ENCODE data around the gene ZNF341. TPM values are rescaled to one million over a fixed set of nuclear protein-coding genes. Genes with fewer than 3 reads are reported as not detected.

Gene ZNF341
- total and polyA plus RNA-seq, 7 donors = 1.2 to 7.9 (median 2.5) TPM

DNA sequence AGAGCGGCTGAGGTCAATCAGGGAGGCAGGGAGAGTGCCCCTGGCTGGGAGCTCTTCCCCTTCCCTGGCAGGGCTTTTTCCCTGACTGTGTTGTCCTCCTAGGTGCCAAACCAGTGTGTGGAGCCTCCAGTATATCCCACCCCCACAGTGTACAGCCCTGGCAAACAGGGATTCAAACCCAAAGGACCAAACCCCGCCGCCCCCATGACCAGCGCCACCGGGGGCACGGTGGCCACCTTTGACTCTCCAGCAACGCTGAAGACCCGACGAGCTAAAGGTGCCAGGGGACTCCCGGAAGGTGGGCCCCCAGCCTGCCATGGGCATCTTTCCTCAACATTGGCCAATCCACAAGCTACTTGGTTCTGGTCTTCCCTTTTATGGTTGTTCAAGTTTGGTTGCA is 25.2 kb downstream of the ZNF341 start:
- intact Hi-C loops (cut with DNase I) = no loop called here

DNA sequence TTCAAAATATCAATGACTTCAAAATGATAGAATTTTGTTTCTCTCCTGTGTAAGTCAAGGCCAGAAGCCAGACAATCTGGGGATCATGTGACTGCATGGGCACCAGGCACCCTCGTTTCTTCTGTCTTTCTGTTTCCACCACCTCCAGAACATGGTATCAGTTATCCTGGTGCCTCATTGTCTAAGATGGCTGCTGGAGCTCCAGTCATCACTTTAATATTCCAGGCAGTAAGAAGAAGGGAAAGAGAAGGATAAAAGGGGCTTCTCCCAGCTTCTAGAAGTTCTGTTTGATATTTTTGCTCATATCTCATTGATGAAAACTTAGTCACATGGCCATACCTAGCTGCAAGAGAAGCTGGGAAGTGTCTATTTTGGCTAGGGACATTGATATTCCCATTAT is 25.7 kb downstream of the ZNF341 start:
- H3K4me1 ChIP-seq = no peaks in the 10 kb centered on the region
- WGBS, 2 donors = 88 to 93% methylated on average over 1 of the region's 1 CpG
- no peak overlapping the region for H3K27ac ChIP-seq
- H3K36me3 ChIP-seq = peaks cover 3 to 52% (median 26%) of the 10 kb centered on the region in 4 donors
- H3K4me3 ChIP-seq = no peak overlapping the region
- intact Hi-C loops (cut with DNase I) = no loop called here
- TF ChIP-seq EP300 (IDR thresholded peaks at IDR 0.05) = no peak
- no peak for TF ChIP-seq POLR2AphosphoS5 (IDR thresholded peaks at IDR 0.05)
- TF ChIP-seq, protein P1, sequence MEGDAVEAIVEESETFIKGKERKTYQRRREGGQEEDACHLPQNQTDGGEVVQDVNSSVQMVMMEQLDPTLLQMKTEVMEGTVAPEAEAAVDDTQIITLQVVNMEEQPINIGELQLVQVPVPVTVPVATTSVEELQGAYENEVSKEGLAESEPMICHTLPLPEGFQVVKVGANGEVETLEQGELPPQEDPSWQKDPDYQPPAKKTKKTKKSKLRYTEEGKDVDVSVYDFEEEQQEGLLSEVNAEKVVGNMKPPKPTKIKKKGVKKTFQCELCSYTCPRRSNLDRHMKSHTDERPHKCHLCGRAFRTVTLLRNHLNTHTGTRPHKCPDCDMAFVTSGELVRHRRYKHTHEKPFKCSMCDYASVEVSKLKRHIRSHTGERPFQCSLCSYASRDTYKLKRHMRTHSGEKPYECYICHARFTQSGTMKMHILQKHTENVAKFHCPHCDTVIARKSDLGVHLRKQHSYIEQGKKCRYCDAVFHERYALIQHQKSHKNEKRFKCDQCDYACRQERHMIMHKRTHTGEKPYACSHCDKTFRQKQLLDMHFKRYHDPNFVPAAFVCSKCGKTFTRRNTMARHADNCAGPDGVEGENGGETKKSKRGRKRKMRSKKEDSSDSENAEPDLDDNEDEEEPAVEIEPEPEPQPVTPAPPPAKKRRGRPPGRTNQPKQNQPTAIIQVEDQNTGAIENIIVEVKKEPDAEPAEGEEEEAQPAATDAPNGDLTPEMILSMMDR (IDR thresholded peaks at IDR 0.05) = no peak
- no peak for TF ChIP-seq POLR2A (IDR thresholded peaks at IDR 0.05)
- no peak for DNase-seq
- H3K27me3 ChIP-seq = no peaks in the 10 kb centered on the region
- peaks cover 0 to 6% (median 2%) of the 10 kb centered on the region in 4 donors for H3K9me3 ChIP-seq

More for the DNA sequence above, 25.2 kb downstream of the ZNF341 start:
- TF ChIP-seq POLR2AphosphoS5 (IDR thresholded peaks at IDR 0.05) (no peak), EP300 (IDR thresholded peaks at IDR 0.05) (no peak), POLR2A (IDR thresholded peaks at IDR 0.05) (no peak)
- TF ChIP-seq, protein P1 (IDR thresholded peaks at IDR 0.05) = no peak
- no peak for DNase-seq
- 98 to 99% methylated on average over 10 of the region's 10 CpGs for WGBS, 2 donors
- peaks cover 3 to 49% (median 26%) of the 10 kb centered on the region in 4 donors for H3K36me3 ChIP-seq
- no peaks in the 10 kb centered on the region for H3K4me1 ChIP-seq
- H3K4me3 ChIP-seq = no peak overlapping the region
- no peak overlapping the region for H3K27ac ChIP-seq
- peaks cover 0 to 6% (median 2%) of the 10 kb centered on the region in 4 donors for H3K9me3 ChIP-seq
- H3K27me3 ChIP-seq = no peaks in the 10 kb centered on the region

DNA sequence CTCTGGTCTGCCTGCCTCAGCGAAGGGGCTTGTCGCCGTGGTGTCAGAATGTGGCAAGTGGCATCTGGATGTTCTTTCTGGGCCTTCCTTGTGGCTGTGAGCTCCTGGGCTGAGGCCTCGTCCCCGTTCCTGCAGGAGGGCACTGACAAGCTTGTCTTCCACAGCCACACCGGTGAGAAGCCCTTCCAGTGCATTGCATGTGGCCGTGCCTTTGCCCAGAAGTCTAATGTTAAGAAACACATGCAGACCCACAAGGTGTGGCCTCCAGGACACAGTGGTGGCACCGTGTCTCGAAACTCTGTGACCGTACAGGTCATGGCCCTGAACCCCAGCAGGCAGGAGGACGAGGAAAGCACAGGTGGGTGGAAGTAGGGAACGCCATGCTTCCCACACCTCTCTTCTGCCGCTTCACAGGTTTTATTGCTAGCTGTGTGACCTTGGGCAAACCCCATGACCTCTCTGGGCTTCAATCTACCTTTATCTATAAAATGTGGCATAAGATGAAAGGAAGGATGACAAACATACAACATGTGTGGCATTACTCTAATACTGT is 30.0 kb downstream of the ZNF341 start:
- intact Hi-C loops (cut with DNase I) = no loop called here
- TF ChIP-seq EP300 (IDR thresholded peaks at IDR 0.05) = no peak
- TF ChIP-seq POLR2A (IDR thresholded peaks at IDR 0.05) = no peak
- TF ChIP-seq POLR2AphosphoS5 (IDR thresholded peaks at IDR 0.05) = no peak
- TF ChIP-seq, protein P1 (IDR thresholded peaks at IDR 0.05) = no peak
- Histone ChIP-seq H3K27ac (no peak overlapping the region), H3K4me3 (no peak overlapping the region), H3K4me1 (no peaks in the 10 kb centered on the region), H3K36me3 (peaks cover 0 to 34% (median 11%) of the 10 kb centered on the region in 4 donors), H3K27me3 (no peaks in the 10 kb centered on the region), H3K9me3 (peaks cover 0 to 6% (median 2%) of the 10 kb centered on the region in 4 donors)
- 94 to 95% methylated on average over 13 of the region's 13 CpGs for WGBS, 2 donors
- no peak for DNase-seq

DNA sequence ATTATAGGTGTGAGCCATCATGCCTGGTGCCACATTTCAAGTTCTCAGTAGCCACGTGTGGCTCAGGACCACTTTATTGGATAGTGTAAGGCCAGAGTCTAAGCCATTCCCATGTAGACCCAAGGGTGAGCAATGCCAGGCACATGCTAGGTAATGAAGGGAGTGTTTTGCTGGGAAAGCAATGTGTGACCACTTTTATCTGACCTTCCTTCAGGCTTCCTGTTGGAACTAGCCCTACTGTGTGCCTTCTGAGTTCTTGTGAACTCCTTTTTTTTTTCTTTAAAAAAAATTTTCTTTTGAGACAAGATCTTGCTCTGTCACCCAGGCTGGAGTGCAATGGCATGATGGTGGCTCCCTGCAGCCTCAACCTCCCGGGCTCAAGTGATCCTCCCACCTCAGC is 33.3 kb downstream of the ZNF341 start:
- Histone ChIP-seq H3K9me3 (no peaks in the 10 kb centered on the region), H3K27ac (no peak overlapping the region), H3K4me3 (no peak overlapping the region), H3K36me3 (peaks cover 0 to 26% (median 0%) of the 10 kb centered on the region in 4 donors), H3K27me3 (no peaks in the 10 kb centered on the region), H3K4me1 (no peaks in the 10 kb centered on the region)
- 75 to 88% methylated on average over 2 of the region's 2 CpGs for WGBS, 2 donors
- intact Hi-C loops (cut with DNase I) = no loop called here
- no peak for DNase-seq
- TF ChIP-seq, protein P1 (IDR thresholded peaks at IDR 0.05) = no peak
- TF ChIP-seq POLR2AphosphoS5 (IDR thresholded peaks at IDR 0.05) = no peak
- TF ChIP-seq POLR2A (IDR thresholded peaks at IDR 0.05) = no peak
- no peak for TF ChIP-seq EP300 (IDR thresholded peaks at IDR 0.05)

DNA sequence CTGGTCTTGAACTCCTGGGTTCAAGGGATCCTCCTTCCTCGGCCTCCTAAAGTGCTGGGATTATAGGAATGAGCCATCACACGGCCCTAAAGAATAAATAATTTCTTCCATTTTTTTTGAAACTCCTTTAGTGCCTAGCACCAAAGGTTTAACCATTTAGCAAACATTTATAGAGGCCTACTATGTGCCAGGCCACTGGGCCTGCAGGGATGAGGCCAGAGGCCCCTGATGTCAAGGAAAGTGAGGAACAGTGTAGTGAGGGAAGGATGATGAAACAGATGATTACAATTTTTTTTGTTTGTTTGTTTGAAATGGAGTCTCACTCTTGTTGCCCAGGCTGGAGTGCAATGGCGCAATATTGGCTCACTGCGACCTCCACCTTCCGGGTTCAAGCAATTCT is 33.8 kb downstream of the ZNF341 start:
- Histone ChIP-seq H3K27ac (no peak overlapping the region), H3K4me3 (no peak overlapping the region), H3K36me3 (peaks cover 0 to 30% (median 2%) of the 10 kb centered on the region in 4 donors), H3K4me1 (no peaks in the 10 kb centered on the region), H3K9me3 (no peaks in the 10 kb centered on the region), H3K27me3 (no peaks in the 10 kb centered on the region)
- intact Hi-C loops (cut with DNase I) = no loop called here
- TF ChIP-seq, protein P1 (IDR thresholded peaks at IDR 0.05) = no peak
- TF ChIP-seq POLR2A (IDR thresholded peaks at IDR 0.05) (no peak), POLR2AphosphoS5 (IDR thresholded peaks at IDR 0.05) (no peak), EP300 (IDR thresholded peaks at IDR 0.05) (no peak)
- WGBS, 2 donors = 98 to 99% methylated on average over 5 of the region's 5 CpGs
- no peak for DNase-seq

All from sigmoid colon (tissue), 7 donors.